Psoas muscle (tissue), 8 donors: ENCODE results near the gene OR51E1. TPM values are rescaled to one million over a fixed set of nuclear protein-coding genes. Genes with fewer than 3 reads are reported as not detected.

Source experiments
- ATAC-seq, 4 donors: fragments of 200-7000 bp; cut with Tn5 transposase; one replicate each; pipeline ENCODE4 v1.9.1; 2020; ENCODE audit warnings: moderate library complexity in 3 of 4, mild to moderate bottlenecking in 2 of 4
- DNase-seq, 2 donors: peaks; one replicate each; pipeline ENCODE4 v3.0.0-alpha.2; 2020
- H3K27ac ChIP-seq: fragments of 200-600 bp; one replicate; pipeline ENCODE4 v1.8.0; 2022
- H3K27me3 ChIP-seq, 3 donors: fragments of 200-600 bp in 1 of 3; one replicate each; pipeline versions ENCODE4 v1.6.1 to v1.8.0; 2013 to 2022; ENCODE audit warnings: low read length in 2 of 3, mild to moderate bottlenecking in 2 of 3, moderate library complexity in 1 of 3; ENCODE audit not compliant: insufficient read depth in 3 of 3
- H3K36me3 ChIP-seq, 2 donors: fragments of 200-600 bp in 1 of 2; one replicate each; pipeline versions ENCODE4 v1.6.1 to v1.8.0; 2013 to 2022; ENCODE audit warnings: low read depth in 1 of 2, mild to moderate bottlenecking in 1 of 2, moderate library complexity in 1 of 2; ENCODE audit not compliant: insufficient read depth in 1 of 2
- H3K4me1 ChIP-seq: fragments of 200-600 bp; one replicate; pipeline ENCODE4 v1.8.0; 2022
- H3K4me3 ChIP-seq: fragments of 200-600 bp; one replicate; pipeline ENCODE4 v1.8.0; 2022; ENCODE audit warnings: mild to moderate bottlenecking
- H3K9me3 ChIP-seq: fragments of 200-600 bp; one replicate; pipeline ENCODE4 v1.8.0; 2022
- CTCF ChIP-seq: fragments of 200-600 bp; IDR thresholded peaks from one replicate; pipeline ENCODE4 v1.8.0; 2022; ENCODE audit warnings: antibody characterized with exemption
- WGBS, 3 donors: extraction: QIAGEN DNeasy Blood & Tissue Kit; methylation state at CpG; one replicate each; pipeline versions ENCODE4 v1.1.6 to v1.1.7; 2013; 5-methylcytosine and 5-hydroxymethylcytosine counted together
- intact Hi-C, 2 donors: fragments of 100-400 bp; cut with DNase I; formaldehyde crosslinking; loops; one replicate each; pipeline versions ENCODE4 v1.11.0 to v1.14.2; 2022
- long read RNA-seq, 2 donors: library from polyadenylated mRNA; unstranded; transcript quantifications; one replicate each; pipeline ENCODE4 v2.0.0, GENCODE V29; 2021
- polyA plus RNA-seq, 3 donors: library from polyadenylated mRNA; stranded (reverse); fragments of 200-250 nt; gene quantifications; one replicate each; pipeline ENCODE4 v1.2.3, GENCODE V29; 2013
- total RNA-seq, 4 donors: library from RNA; stranded (reverse); fragmentation: NEBNext Ultra II Directional in 2 of 4; extraction: Animal tissue kit (Norgen Biotek cat#: 25700) in 2 of 4; gene quantifications; one replicate each; pipeline versions ENCODE4 v1.2.1 to v1.2.4, GENCODE V29; 2021 to 2023
- donor health status: healthy with polysubstance abuse.
- donor health status: DM: no; HTN: no; CAD: no; lungs with moderate emphysema.
- donor health status: Bipolar disorder and iron deficiency.
- donor health status: healthy.
- donor health status: DM: yes; HTN: yes; CAD: no.
- donor health status: DM: no; HTN: no; CAD: no.
- donor health status: DM: no; HTN: no; CAD: no.
- donor health status: DM: yes; HTN: yes; CAD: no.

The OR51E1 gene
- total RNA-seq (1 to 10 TPM in 1 of 4 donors, under 1 TPM in 3; 0.61 to 2.1 (median 0.70) TPM), polyA plus RNA-seq (1 to 10 TPM in 1 of 3 donors, under 1 TPM in 2; 0.77 to 1.3 (median 0.94) TPM)
- long read RNA-seq, donor 1, partial matches to known transcripts, result 0 of 1 reads
- long read RNA-seq, donor 1, other reads (novel, unspliced or antisense), result 0 of 1 reads
- long read RNA-seq, donor 2, partial matches to known transcripts, result 0 of 3 reads
- long read RNA-seq, donor 2, other reads (novel, unspliced or antisense), result 0 of 3 reads

GRCh38 chr11:4643682-4644081 lies at the start of gene OR51E1:
Gene OR51E1 (plus strand): TSS chr11:4643982. CDS start chr11:4652527, 8,545 bp downstream.
- no peaks in the 10 kb centered on the region for H3K27me3 ChIP-seq
- H3K4me1 ChIP-seq, result peaks cover 10% of the 10 kb centered on the region
- no peaks in the 10 kb centered on the region for H3K9me3 ChIP-seq
- peak within 1 kb of the TSS; percentile 53 for H3K27ac ChIP-seq
- no peaks in the 10 kb centered on the region for H3K36me3 ChIP-seq
- peak within 1 kb of the TSS; percentile 43 for H3K4me3 ChIP-seq
- ATAC-seq, result no peak
- intact Hi-C loops, result no loop called here
- WGBS, 3 donors, result 57 to 67% (median 61%) methylated on average over 3 of the region's 3 CpGs
- no peak for DNase-seq
- no peak for TF ChIP-seq CTCF

GRCh38 chr11:4605057-4605456 lies 38.7 kb upstream of the OR51E1 start:
- H3K4me3 ChIP-seq, result no peak overlapping the region
- WGBS, 3 donors, result 64 to 72% (median 68%) methylated on average over 4 of the region's 4 CpGs
- H3K27ac ChIP-seq, result no peak overlapping the region
- peaks cover 11% of the 10 kb centered on the region for H3K4me1 ChIP-seq
- peaks cover 10 to 52% of the 10 kb centered on the region in 2 donors for H3K36me3 ChIP-seq
- TF ChIP-seq CTCF, result no peak
- intact Hi-C loops, result no loop called here
- ATAC-seq, result no peak
- no peak for DNase-seq
- no peaks in the 10 kb centered on the region for H3K9me3 ChIP-seq
- H3K27me3 ChIP-seq, result no peaks in the 10 kb centered on the region

GRCh38 chr11:4606231-4607015 lies 37.4 kb upstream of the OR51E1 start:
- no peak for TF ChIP-seq CTCF
- Histone ChIP-seq H3K27ac (no peak overlapping the region), H3K4me3 (peak overlapping the region; percentile 87), H3K9me3 (no peaks in the 10 kb centered on the region), H3K4me1 (peaks cover 11% of the 10 kb centered on the region), H3K36me3 (peaks cover 10 to 38% of the 10 kb centered on the region in 2 donors), H3K27me3 (no peaks in the 10 kb centered on the region)
- ATAC-seq, result no peak
- DNase-seq, result no peak
- 73 to 79% (median 76%) methylated on average over 1 of the region's 1 CpG for WGBS, 3 donors
- intact Hi-C loops, result no loop called here

- Histone ChIP-seq H3K9me3 (no peaks in the 10 kb centered on the region), H3K4me1 (peaks cover 11% of the 10 kb centered on the region), H3K27me3 (no peaks in the 10 kb centered on the region), H3K27ac (peak overlapping the region; percentile 90), H3K4me3 (peak overlapping the region; percentile 87), H3K36me3 (peaks cover 4 to 31% of the 10 kb centered on the region in 2 donors)
- no peak for ATAC-seq
- no peak for TF ChIP-seq CTCF
- no peak for DNase-seq
- intact Hi-C loops, result no loop called here
- WGBS, 3 donors, result 32 to 34% (median 32%) methylated on average over 6 of the region's 6 CpGs
Observed at GRCh38 chr11:4607096-4607495, 36.7 kb upstream of the OR51E1 start.
